PC-9 (cell line): Measurements from ENCODE around the gene KRTAP9-9.

Source experiments
- CTCF ChIP-seq: fragments of 200-600 bp; sonication (generic); conservative IDR thresholded peaks from 2 replicates; pipeline ENCODE4 v1.6.1; 2017; ENCODE audit warnings: mixed run types, antibody characterized with exemption, mild to moderate bottlenecking, moderate library complexity
- EZH2 ChIP-seq: fragments of 200-600 bp; sonication (generic); IDR thresholded peaks from 2 replicates; pipeline ENCODE4 v1.8.0; 2017; ENCODE audit warnings: antibody characterized with exemption, low read depth

- TF ChIP-seq EZH2, result no peak
- TF ChIP-seq CTCF, result no peak
These were observed 3.9 kb upstream of the KRTAP9-9 start for GRCh38 chr17:41251261-41251660.
